Limb (tissue), 2 donors: ENCODE measurements around the gene ADGRA1.

Source experiments
- DNase-seq, 2 donors: peaks; one replicate each; pipeline ENCODE4 v3.0.0-alpha.2; 2016; ENCODE audit errors: extremely low spot score in 2 of 2

Gene ADGRA1

GRCh38 chr10:133177380-133178157 is 89.8 kb downstream of the ADGRA1 start:
- no peak for DNase-seq

- no peak for DNase-seq
Observed at GRCh38 chr10:133178357-133179127, 90.8 kb downstream of the ADGRA1 start.

DNA sequence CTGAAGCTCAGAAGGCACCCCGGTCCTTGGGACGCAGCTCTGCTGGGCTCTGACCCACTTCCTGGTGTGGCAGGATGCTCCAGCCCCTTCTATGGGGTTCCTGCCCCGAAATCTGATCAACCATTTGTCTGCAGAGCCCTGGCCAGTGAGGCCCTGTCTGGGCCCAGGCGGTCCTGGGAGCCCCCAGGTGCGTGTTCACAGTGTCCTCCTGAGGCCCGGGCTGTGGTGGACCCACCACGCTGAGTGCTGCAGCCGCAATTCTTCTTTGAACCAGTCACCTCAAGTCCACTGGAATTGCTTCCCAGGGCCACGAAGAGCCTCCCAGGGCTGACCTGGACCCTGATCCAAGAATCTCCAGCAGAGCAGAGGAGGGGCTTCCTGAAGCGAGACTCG is 91.4 kb downstream of the ADGRA1 start:
- DNase-seq, result no peak

DNA sequence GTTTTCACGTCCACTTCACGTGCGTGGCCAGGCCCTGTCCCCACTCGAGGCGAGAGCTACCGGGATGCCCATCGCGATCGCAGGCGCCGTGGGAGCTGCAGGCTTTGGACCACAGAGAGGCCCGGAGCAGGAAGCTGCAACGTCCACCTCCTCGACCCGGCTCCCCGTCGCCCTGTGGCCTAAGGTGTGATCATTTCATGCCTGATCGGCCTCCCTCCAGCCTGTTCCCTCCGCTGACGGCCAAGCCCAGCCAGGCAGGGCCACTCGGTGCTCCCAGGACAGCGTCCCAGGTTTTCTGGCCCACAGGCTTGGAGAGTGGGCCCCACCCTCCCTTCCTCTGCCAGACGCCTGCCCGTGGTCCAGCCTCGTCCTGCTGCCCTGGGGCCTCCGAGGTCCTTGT is 91.9 kb downstream of the ADGRA1 start:
- DNase-seq, result no peak

DNA sequence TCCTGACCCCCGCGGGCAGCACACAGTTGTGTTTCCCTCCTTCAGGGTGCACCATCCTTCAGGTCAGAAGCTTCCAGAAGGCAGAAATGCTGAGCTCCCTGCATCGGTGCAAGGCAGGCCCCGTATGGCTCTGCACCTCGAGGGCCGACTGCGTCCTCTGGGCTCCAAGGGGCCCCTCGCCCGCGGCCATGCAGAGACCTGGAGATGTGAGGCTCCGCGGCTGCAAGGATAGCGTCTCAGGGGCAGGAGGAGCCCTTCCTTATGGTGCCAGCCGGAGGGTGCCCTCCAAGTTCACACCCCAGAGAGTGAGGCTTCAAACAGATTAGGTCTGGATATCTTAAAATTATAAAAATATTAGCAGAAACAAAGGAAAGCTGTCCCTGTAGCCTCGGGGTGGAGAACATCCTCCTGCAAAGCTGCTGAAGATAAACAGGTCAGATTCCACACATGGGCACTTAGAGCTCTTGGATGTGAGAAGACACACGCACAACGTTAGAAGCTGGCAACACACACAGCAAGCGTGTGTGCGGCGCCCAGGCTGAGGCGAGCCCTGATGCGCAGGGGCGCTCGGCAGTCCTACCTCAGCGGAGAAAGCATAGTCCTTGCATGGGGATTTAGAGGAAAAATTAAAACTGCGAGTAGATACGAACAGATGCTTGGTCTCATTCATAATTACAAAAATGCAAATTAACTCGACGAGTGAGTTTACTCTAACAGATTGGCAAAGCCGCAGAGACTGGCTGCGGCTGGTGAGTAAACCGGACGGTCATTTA is 92.7 kb downstream of the ADGRA1 start:
- no peak for DNase-seq

GRCh38 chr10:133180965-133181639 is 93.4 kb downstream of the ADGRA1 start:
- no peak for DNase-seq
